ENCODE data around the gene CMTR1.

Gene CMTR1

GRCh38 chr6:37507690-37508421 is 74.8 kb downstream of the CMTR1 start:
- no peak for DNase-seq (ENCODE audit: low spot score)
- TF ChIP-seq CTCF (IDR thresholded peaks at IDR 0.05; ENCODE audit: extremely low read depth, missing control alignments), result no peak

- TF ChIP-seq CTCF (IDR thresholded peaks at IDR 0.05; ENCODE audit: extremely low read depth, missing control alignments), result no peak
- DNase-seq (ENCODE audit: low spot score), result no peak
Observed at GRCh38 chr6:37511201-37511600, 78.2 kb downstream of the CMTR1 start.

GRCh38 chr6:37511910-37512399 is 78.9 kb downstream of the CMTR1 start:
- no peak for DNase-seq (ENCODE audit: low spot score)
- TF ChIP-seq CTCF (IDR thresholded peaks at IDR 0.05; ENCODE audit: extremely low read depth, missing control alignments), result no peak

GRCh38 chr6:37512400-37513011 is 79.5 kb downstream of the CMTR1 start:
- no peak for TF ChIP-seq CTCF (IDR thresholded peaks at IDR 0.05; ENCODE audit: extremely low read depth, missing control alignments)
- DNase-seq (ENCODE audit: low spot score), result no peak

GRCh38 chr6:37513155-37513554 is 80.1 kb downstream of the CMTR1 start:
- no peak for TF ChIP-seq CTCF (IDR thresholded peaks at IDR 0.05; ENCODE audit: extremely low read depth, missing control alignments)
- DNase-seq (ENCODE audit: low spot score), result no peak

GRCh38 chr6:37513576-37513975 is 80.6 kb downstream of the CMTR1 start:
- no peak for DNase-seq (ENCODE audit: low spot score)
- no peak for TF ChIP-seq CTCF (IDR thresholded peaks at IDR 0.05; ENCODE audit: extremely low read depth, missing control alignments)

GRCh38 chr6:37514321-37514771 is 81.3 kb downstream of the CMTR1 start:
- TF ChIP-seq CTCF (IDR thresholded peaks at IDR 0.05; ENCODE audit: extremely low read depth, missing control alignments), result no peak
- no peak for DNase-seq (ENCODE audit: low spot score)
